DND-41 (cell line): ENCODE data around the gene NTM.

Experiments
- CTCF ChIP-seq: IDR thresholded peaks from 2 replicates; pipeline ENCODE4 v1.5.1; 2012; ENCODE audit warnings: borderline replicate concordance, low read length, moderate library complexity, mild to moderate bottlenecking; ENCODE audit not compliant: poor library complexity, severe bottlenecking; ENCODE audit errors: extremely low read depth
- EZH2 ChIP-seq: IDR thresholded peaks from 3 replicates; pipeline ENCODE4 v1.6.1; 2012; ENCODE audit warnings: borderline replicate concordance, low read depth, mild to moderate bottlenecking, moderate library complexity, low read length, inconsistent platforms; ENCODE audit not compliant: severe bottlenecking

GRCh38 chr11:131822506-131822905, 452.1 kb downstream of the NTM start:
- TF ChIP-seq CTCF: no peak
- TF ChIP-seq EZH2: no peak
